Ishikawa (cell line): ENCODE results near the gene OSBPL9.

ENCODE experiments used
- CEBPB ChIP-seq: IDR thresholded peaks from 2 replicates; pipeline ENCODE4 v1.6.1; 2012
- CREB1 ChIP-seq: IDR thresholded peaks from 2 replicates; pipeline ENCODE4 v1.6.1; 2012; ENCODE audit warnings: low read depth
- EGR1 ChIP-seq: IDR thresholded peaks from 2 replicates; pipeline ENCODE4 v1.6.1; 2012
- EP300 ChIP-seq: IDR thresholded peaks from 2 replicates; pipeline ENCODE4 v1.6.1; 2012; ENCODE audit warnings: borderline replicate concordance
- FOXM1 ChIP-seq: IDR thresholded peaks from 2 replicates; pipeline ENCODE4 v1.6.1; 2012; ENCODE audit warnings: low read depth, borderline replicate concordance
- MAX ChIP-seq: IDR thresholded peaks from 2 replicates; pipeline ENCODE4 v1.6.1; 2012
- NFIC ChIP-seq: IDR thresholded peaks from 2 replicates; pipeline ENCODE4 v1.6.1; 2012
- RAD21 ChIP-seq: IDR thresholded peaks from 2 replicates; pipeline ENCODE4 v1.6.1; 2012; ENCODE audit warnings: low read depth
- REST ChIP-seq: IDR thresholded peaks from 2 replicates; pipeline ENCODE4 v1.6.1; 2012; ENCODE audit warnings: low read depth, mild to moderate bottlenecking
- TAF1 ChIP-seq: IDR thresholded peaks from 2 replicates; pipeline ENCODE4 v1.6.1; 2012; ENCODE audit warnings: low read depth, mild to moderate bottlenecking
- TCF12 ChIP-seq: IDR thresholded peaks from 2 replicates; pipeline ENCODE4 v1.6.1; 2012; ENCODE audit warnings: low read depth
- TEAD4 ChIP-seq: IDR thresholded peaks from 2 replicates; pipeline ENCODE4 v1.6.1; 2012
- YY1 ChIP-seq: IDR thresholded peaks from 2 replicates; pipeline ENCODE4 v1.6.1; 2012; ENCODE audit warnings: low read depth
- ZBTB7A ChIP-seq: IDR thresholded peaks from 2 replicates; pipeline ENCODE4 v1.6.1; 2012; ENCODE audit warnings: low read depth
- TF ChIP-seq, protein P1 (sequence below): IDR thresholded peaks from 2 replicates; pipeline ENCODE4 v1.6.1; 2012

The OSBPL9 gene

GRCh38 chr1:51570063-51570710 lies 46.7 kb upstream of the OSBPL9 start:
- no peak for TF ChIP-seq EP300
- TF ChIP-seq, protein P1, sequence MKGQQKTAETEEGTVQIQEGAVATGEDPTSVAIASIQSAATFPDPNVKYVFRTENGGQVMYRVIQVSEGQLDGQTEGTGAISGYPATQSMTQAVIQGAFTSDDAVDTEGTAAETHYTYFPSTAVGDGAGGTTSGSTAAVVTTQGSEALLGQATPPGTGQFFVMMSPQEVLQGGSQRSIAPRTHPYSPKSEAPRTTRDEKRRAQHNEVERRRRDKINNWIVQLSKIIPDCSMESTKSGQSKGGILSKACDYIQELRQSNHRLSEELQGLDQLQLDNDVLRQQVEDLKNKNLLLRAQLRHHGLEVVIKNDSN = no peak
- no peak for TF ChIP-seq CEBPB
- no peak for TF ChIP-seq EGR1
- no peak for TF ChIP-seq REST
- no peak for TF ChIP-seq CREB1
- TF ChIP-seq MAX = no peak
- no peak; the same call in 1 of the 2 replicates for TF ChIP-seq FOXM1
- no peak for TF ChIP-seq NFIC

DNA sequence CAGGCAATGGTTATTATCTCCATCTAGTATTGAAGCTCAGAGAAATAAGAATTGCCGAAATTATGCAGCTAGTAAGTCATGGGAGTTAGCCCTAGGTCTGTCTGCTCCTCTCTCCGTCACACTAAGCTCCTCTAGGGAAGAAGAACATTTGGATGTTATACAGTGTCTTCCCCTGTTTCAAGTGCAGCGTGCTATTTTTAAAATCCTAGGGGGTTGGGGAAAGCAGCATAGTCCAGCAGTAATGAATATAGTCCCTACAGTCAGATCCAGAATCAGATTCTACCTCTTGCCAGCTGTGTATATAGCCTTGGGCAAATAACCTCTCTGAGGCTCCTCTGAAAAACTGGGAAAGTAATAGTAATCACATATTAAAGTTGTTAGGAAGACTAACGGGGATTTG lies 44.5 kb upstream of the OSBPL9 start:
- TF ChIP-seq FOXM1 (no peak), TAF1 (no peak), ZBTB7A (no peak), REST (no peak), YY1 (no peak), CREB1 (no peak), CEBPB (no peak), MAX (no peak), EGR1 (no peak), EP300 (no peak), NFIC (no peak), TEAD4 (no peak), RAD21 (no peak), TCF12 (no peak)
- TF ChIP-seq, protein P1 = no peak

GRCh38 chr1:51574796-51575195 lies 42.1 kb upstream of the OSBPL9 start:
- TF ChIP-seq NFIC = no peak
- TF ChIP-seq CEBPB = no peak
- TF ChIP-seq TEAD4 = no peak
- no peak for TF ChIP-seq YY1
- no peak for TF ChIP-seq FOXM1
- no peak for TF ChIP-seq REST
- no peak for TF ChIP-seq EGR1
- no peak for TF ChIP-seq TAF1
- TF ChIP-seq CREB1 = no peak
- TF ChIP-seq EP300 = no peak
- no peak for TF ChIP-seq TCF12
- TF ChIP-seq ZBTB7A = no peak
- TF ChIP-seq, protein P1 = no peak
- no peak for TF ChIP-seq RAD21
- TF ChIP-seq MAX = no peak
